GM21723 (cell line): ENCODE data around the gene TMOD1.

Source experiments
- ATAC-seq: cut with Tn5 transposase; IDR thresholded peaks from one replicate; pipeline ENCODE4 v1.9.1; 2021; ENCODE audit warnings: mild to moderate bottlenecking, moderate library complexity; ENCODE audit not compliant: unreplicated experiment

The TMOD1 gene

GRCh38 chr9:97516111-97516510, 14.6 kb downstream of the TMOD1 start:
- no peak for ATAC-seq

- no peak for ATAC-seq
Measured at GRCh38 chr9:97517331-97518089, 16.0 kb downstream of the TMOD1 start.

DNA sequence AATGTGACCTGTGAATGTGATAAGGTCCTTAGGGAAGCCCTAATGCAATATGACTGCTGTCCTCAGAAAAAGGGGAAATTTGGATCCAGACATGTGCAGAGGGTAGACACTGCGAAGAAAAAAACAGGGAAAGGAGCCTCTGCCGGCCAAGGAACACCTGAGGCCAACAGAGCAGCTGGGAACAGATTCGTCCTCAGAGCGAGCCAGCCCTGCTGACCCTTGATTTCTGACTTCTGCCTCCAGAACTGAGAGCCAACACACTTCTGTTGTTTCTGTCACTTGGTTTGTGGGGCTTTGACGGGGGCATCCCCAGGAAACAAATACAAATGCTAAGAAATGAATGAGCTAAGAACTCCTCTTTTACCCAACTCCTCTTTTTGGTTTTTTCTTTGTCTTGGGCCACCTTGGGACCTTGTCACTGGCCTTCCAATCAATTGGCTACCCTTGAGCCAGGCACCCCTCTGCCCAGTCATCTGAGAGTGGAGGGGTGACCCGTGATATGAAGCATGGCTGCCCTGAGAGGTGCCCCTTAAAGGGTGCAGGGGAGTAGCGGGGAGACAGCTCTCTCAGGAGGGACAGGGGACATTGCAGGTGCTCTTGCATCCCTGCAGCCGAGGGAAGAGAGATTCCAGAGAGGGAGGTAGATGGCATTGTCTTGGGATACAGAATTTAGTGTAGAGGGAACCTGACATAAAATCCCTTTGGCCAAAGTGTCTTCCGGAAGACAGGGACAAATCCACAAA, 16.9 kb downstream of the TMOD1 start:
- no peak for ATAC-seq

DNA sequence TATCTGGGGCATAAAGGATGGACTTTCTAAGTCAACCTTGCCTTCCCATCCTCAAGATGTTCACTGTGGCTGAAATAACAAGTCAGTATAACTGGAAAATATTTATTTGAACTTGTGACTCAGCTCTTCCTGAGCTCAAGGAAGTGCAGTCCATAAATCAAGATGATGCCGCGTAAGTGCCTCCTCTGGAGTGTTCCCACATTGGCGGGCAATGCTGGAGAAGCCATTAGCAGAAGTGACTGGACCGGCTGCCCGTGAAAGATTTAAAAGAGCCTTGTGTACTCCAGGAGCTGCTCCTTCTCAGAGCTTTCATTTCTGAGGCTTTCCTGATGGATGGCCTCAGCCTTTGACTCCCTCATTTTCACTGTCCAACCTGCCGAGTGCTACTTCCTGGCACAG, 17.4 kb downstream of the TMOD1 start:
- ATAC-seq, result no peak

DNA sequence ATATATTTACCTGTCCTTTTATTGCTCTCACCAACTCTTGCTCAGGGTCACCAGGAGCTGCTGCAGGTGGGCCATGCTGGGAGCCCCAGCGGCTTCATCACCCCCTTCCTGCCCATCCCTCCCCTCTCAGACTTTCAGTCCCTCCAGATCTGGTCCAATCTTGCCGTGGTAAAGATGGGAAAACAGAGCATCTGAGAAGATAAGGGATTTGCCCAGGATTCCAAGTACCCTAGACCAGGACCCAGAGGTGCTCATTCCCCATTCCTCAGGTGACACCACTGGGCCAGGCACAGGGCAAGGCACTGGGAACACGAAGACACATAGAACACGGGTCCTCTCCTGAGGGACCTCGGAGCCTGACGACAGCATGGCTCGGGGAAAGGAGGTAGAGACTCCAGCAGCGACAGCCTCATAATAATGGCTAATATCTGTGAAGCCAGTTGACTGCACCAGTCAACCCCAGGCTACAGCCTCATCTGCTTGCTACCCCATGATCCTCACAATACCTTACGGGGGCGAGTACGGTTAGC, 18.0 kb downstream of the TMOD1 start:
- no peak for ATAC-seq

DNA sequence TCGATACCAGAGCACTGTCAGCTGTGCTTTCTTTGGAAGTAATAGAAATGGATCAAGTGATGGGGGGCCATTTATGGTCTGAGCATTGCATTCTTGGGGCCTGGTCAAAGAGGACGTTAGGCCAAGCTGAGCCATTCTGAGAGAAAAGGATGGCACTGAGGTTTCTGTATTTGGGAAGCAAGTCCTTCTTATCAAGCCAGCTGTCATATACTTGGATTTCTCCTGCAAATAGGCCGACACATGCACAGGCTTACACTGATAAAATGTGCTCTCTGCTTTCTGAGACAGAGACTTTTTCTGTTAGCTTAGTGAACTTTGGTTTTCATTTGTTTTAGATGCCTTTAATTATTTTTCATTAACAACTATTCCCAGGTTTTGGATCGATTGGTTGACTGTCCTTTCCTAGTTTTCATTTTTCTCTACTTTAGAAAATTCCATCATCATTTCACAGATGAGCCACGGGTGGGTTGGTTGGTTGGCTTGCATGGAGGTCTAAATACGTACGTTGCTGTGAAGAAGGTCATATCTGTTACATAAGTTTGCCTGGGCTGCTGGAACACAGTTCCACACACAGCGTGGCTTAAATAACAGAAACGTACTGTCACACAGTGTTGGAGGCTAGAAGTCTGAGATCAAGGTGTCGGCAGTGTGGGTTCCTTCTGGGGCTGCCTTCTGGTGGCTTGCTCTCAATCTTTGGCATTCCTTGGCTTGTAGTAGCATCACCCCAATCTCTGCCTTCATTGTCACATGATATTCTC, 20.3 kb downstream of the TMOD1 start:
- no peak for ATAC-seq

GRCh38 chr9:97524424-97524823, 23.0 kb downstream of the TMOD1 start:
- no peak for ATAC-seq

DNA sequence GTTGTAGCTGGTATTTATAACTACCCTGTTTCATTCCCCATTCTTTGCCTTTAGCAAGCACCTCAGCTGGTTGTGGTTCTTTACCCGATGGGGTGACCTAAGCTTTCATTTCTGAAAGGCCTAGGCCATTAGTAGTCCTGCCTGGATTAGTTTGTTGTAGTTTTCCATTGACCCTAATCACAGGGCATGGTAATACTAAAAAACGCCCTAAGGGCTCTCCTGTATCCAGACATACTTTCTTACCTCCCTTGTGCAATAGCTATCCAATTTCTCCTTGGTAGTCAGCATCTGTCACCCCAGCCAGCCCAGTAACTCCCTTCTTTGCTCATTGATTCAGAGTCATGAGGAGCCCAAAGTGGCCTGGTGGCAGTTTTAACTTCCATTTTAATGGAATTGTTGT, 24.0 kb downstream of the TMOD1 start:
- ATAC-seq, result no peak

DNA sequence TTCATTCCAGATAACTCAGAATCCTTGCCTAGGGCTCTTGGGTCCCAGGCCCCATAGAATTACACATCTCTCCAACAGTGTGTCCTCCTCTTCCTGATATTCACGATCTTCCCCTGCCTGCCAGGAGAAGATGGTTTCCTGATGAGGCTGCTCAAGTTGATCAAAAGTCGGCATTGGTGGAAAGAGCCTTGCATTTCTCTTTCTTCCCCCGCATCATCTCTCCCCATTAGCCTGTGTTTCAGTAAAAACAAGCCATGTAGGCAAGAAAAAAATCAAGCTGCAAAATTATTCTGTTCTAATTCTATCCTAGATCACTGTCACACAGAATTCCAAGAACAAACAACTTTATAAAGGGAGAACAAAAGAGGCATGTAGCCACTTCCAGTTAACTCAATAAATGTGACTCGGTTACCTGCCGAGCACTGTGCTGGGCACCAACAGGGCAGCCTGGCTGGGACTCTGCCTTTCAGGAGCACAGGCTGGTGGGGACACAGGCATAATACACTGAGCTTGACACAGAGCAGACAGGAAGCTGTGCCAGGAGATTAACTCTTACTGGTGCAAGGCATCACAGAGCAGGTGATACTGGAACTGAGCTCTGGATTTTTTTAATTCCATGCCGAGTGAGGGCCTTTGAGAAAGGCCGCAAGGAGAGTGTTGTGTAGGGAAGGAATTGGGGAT, 25.6 kb downstream of the TMOD1 start:
- no peak for ATAC-seq

DNA sequence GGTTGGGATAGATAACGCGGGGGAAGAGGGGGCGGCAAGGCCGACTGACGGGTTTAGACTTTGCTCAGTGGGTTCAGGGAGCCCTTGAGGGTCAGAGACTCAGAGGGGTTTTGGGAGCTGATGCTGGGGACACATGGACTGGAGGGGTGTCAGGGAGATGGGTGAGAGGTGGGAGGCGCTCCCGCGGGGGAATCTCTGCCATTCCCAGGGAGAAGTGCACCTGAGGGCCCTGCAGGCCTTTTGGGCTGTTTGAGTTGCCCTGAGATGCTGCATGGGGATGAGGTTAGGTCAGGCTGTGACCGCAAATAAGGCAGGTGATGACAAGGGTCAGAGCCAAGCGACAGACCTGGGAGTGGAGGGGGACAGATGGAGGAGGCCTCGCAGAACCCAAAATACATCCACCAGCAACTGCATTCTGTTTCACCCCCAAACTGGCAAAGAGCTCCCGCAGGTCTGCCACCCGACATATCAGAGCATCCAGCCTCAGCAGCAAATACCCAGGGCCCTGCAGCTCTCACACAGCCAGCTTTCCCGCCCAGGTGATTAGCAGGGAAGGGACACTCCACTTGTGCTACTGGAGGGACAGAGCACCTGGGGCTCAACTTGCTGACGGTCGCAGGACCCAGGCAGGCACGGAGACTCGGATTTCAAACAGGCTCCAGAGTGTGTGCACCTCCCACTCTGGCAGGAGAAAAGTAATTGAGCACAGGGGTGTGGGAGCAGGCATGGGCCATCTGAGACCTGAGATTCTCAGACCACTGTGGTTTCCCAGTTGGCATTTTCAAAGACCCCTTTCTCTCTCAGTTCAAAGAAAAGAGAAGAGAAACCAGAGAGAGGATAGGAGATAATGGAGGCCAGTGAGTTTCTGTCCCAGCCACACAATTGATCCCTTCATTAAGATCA, 26.4 kb downstream of the TMOD1 start:
- ATAC-seq, result peak; percentile 32

- peak; percentile 43 for ATAC-seq
Measured at GRCh38 chr9:97528529-97529230, 27.2 kb downstream of the TMOD1 start.

DNA sequence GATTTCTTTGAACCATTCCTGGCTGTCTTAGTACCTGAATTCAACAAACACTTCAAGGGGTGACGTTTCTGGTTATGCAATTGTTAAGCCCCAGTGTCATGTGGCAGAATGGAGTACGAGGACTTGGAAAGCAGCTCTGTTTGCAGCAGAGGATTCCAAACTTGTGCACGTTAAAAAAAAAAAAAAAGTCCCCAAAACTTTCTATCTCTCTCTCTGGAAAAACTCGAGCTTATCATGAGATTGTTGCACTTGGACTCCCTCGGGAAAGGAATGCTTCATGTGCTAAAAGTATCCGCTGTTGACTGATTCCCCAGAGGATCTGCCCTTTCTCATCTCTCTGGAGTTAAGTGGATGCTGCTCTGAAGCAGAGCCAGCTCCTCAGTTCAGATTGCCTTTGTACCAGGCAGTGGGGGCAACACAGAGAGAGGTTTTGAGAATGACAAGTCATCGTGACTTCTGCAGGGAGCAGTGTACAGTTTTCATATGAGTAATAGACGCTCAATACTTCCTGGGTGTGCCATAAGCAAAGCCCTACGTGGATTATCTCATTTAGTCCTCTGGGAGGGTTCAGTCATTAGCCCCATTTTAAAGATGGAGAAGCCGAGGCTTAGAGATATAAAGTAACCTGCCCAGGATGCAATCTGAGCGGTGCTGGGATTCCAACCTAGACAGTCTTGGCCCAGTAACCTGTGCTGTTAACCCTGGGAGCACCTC, 28.1 kb downstream of the TMOD1 start:
- ATAC-seq, result peak; percentile 75

DNA sequence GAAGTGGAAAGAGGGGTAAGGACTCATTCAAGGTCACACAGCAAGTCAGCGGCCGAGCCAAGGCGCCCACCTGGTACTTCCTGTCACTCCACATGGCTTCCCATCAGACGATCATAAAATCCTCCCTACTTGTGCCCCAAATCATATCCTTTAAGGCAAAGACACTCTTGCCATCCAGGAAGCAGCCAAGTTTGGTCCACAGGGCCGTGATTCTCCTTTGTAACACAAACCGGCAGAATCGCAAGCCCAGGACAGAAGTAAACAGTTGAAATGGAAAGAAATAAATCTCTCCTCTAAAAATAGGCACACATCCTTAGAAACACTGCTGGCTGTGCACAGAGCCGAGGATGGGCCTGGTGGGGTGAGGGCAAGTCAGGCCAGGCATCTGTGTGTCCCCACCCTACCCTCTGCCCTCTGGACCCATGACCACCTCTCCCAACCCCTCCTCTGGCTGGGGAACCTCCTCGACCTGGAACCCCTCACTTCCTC, 30.5 kb downstream of the TMOD1 start:
- no peak for ATAC-seq

- ATAC-seq, result no peak
Measured at GRCh38 chr9:97534185-97534584, 32.7 kb downstream of the TMOD1 start.

- no peak for ATAC-seq
Measured at GRCh38 chr9:97534961-97535594, 33.6 kb downstream of the TMOD1 start.

DNA sequence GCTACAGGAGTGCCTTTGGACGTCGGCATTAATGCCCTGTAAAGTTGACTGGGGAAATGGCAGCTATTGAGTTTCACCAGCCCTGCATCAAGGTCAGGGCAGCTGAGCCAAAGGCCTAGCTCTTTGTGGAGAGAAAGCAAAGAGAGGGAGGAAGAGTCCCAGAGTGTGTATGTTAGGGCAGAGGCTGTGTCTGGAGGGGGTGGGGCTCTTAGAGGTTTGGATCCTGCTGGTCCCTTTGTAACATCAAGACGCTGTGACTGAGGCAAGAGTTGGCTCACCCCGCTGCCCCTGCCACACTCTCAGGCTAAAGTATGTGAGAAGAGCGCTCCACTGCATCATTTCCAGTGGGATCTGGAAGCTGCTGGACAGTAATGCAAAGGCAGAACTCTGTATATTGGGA, 34.3 kb downstream of the TMOD1 start:
- ATAC-seq, result no peak

DNA sequence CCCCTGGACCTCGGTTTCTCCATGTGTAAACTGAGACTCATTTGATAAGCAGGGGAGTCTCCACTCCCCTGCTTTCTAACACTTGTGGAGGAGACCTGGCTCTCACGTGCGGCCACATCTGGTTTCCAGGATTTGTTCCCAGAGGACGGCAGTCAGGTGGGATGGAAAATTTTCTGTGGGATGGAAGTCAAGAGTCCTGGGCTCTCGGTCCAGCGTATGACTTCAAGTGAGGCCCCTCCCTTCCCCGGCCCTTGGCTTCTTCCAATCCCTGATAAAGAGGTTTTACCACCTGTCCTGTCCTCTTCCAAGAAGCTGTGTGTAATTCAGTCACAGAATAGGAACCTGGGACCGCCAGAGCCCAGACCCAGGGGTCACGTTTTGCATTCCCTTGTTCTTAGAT, 35.0 kb downstream of the TMOD1 start:
- no peak for ATAC-seq

DNA sequence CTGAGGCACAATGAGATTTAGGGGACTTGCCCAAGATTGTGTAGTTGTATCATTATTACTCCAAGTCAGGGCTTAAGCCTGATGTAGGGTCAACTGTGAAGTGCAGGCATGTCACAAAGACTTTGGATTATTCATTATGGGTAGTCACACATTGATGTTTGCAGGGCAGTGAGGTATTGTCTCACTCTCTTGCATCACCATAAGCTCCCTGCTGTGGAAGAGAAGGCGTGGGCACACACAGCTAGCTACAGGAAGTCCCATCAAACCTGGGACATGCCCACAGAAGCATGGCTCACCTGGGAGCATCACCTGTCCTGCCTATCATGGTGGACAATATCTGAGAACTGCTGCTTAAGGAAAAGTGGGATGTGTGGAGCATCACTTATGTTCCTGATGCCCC, 42.1 kb downstream of the TMOD1 start:
- ATAC-seq, result no peak
